Stimulated activated CD8-positive, alpha-beta memory T cell treated with anti-CD3 and anti-CD28 coated beads, Interleukin-4, amount 100 ng/mL, for 48 hours (primary cell): ENCODE data around the gene EVA1A.

Experiments
- DNase-seq: peaks from one replicate; pipeline ENCODE4 v3.0.0-alpha.2; 2020

EVA1A gene

DNA sequence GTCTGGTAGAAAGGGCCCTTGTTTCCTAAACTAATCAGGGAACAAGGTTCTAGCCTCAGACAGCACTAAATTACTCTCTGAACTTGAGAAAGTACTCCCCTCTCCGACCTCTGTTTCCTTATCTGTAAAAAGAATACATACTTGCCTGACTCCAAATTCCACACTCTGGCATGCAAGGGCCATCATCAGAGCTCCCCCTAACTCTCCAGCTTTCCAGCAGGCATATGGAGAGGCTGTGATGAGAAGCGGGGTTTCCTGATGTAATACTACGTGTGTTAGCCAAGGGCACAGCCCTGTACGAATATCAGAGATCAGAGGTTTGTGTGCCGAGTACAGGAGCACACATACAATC is 1.8 kb upstream of the EVA1A start:
- no peak for DNase-seq

DNA sequence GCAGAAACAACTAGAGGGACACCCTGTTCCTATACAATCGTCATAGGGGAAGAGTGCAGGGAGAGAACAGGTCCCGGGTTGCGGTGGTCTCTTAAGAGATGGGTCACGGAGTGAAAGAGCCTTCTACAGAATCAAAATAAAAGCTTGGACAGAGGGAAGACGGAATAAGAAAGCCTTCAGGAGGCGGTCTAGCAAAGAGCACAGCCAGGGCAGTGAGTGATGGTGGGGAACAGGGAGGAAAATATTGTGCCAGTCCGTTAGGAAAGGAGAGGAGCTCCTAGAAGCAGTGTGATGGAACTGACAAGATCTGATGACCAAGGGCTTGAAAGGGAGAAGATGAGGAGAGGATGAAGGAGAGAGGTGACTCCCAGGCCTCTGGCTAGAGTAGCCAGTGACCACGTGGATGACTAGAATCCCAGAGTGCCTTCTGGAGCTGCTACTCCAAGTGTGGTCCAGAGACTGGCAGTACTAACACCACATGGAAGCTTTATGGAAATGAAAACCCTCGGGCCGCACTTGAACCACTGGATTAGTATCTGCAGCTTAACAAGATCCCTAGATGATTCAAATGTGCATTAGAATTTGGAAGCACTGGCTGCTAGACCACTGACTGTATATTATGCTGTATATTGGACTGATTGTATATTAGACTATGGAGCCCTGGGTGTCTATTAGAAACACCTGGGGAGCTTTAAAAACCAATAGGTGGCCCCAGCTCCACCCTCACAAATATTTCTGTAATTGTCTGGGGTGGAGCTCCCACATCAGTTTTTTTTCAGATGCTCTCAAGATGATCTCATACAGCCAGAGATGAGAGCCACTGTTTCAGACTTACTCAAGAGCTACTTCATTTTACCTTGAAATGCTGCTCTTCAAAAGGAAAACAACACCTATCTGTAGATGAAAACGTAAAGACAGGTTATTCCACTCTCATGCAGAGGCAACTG is 1.1 kb upstream of the EVA1A start:
- no peak for DNase-seq

DNA sequence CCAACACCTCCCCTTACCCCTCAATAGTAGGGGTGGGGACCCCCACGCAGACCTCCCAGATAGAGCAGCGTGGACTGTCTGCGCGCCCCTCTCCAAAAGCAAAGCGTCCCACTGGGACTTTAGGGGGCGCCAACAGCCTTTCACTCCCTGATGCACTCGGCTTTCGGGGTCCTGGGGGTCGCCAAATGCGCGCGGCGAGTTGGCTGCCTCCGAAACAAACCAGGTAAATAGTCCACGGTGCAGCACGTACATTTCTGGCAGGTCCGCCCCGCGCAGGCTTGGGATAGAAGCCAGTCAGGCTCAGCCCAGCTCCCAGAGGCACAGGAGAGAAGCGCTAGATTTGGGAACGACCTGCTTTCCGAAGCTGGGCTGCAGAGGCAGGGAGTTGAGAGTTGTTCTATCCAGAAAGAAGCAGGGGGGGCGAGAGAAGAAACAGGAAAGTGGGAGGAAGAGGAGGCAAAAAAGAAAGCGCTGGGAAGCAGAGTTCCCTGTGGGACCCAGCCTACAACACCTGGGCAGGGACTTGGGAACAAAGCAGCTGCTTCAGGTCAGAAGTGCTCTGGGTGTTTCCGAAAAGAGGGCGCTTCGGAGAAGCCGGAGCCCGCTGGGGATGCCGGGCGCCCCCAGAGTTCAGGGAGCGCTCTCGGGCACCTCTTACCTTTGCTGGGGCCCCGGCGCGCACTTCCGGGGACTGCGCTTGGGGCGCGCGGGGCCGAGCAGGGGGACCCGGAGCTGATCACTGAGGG is 544 bp downstream of the EVA1A start:
- no peak for DNase-seq

DNA sequence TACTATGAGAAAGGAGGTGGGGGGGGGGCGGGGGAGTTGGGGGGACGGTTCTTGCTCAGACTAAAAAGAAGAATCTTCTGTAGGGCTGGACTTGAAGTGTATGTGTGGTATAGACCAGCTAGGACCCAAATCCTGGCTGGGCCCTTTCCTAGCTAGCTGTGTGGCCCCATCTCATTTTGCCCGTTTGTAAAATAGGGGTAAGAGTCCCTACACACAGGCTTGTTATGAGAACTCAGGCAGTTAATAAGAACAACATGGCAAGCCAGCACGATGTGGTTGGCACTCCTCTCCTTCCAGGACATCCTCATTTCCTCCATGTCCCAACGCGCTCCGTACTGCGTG is 1.1 kb downstream of the EVA1A start:
- no peak for DNase-seq

DNA sequence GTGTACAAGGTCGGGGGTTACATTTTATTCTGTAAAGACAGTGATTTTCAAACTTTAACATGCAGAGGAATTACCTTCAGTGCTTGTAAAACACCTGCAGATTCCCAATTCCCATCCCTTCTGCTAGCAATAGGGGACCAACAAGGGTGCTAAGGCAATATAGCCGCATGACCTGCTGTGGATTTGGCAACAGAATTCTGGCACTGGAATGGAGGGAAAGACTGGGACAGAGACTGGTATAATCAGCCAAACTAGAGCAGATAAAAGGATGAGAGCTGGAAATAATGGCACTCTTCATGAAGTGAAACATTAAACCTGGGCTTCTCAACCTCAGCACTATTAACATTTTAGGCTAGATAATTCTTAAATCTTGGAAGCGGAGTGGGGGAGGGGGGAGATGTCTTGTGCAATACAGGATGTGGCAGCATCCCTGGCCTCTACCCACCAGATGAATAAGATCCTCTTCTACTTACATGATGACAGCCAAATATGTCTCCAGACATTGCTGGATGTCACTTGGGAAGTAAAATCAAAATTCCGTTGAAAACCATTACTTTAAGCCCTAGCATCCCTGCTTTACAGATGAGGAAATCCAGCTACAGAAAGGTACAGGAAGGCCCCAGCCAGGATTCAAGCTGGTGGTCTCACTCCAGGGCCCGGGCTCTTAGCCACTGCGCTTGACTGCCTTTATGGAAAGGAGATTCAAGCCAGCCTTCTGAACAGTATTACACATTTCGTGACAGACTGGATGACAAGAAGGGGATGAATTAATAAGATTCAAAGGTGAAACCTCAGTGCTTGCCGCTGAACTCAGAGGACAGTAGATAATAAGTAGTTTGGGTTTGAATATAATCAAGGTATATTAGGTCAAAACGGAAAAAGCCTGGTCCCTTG is 1.7 kb downstream of the EVA1A start:
- DNase-seq = no peak

DNA sequence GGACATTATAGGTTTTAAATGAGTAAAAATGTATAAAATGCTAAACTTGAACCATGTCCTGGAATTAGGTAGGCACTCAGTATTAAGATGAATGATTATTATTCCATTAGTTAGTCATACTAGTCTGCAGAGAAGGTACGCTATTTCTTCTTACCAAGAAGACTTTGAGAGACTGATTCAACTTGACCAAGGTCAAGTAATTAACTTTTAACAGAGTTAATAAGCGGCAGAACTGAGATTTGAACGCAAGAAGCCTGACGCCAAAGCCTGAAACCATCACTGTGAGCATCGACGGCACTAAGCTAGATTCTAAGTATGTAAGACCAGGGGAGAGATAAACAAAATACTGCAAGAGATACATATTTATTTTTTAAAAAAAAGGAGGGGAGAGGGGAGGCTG is 2.6 kb downstream of the EVA1A start:
- DNase-seq = no peak

DNA sequence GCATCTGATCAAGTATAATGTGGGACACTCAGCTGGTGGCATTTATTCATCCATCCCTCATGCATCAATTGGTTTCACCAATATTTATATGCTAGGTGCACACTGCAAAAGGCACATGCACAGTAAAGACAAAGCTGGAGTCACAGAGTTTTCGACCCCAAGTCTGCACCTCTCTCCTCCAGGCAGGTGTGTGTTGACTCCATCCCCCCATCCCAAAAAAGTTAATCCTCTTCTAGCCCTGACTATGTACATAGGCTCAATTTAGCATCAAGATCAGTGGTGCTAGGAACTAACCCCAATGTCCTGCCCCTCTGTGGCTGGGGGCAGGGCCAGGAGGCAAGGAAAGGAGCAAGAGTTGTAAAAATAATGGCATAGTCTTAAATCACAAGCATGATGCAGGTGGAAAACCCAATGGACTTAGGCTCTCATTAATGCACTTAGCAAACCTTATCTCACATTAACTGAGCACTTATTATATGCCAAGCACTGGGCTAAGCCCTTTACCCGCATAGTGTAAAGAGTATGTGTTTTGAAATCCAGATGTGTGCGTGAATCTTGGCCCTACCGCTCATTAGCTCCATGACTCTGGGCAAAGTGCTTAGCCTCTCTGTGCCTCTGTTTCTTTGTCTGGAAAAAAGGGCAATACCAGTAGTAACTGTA is 3.1 kb downstream of the EVA1A start:
- DNase-seq = no peak

DNA sequence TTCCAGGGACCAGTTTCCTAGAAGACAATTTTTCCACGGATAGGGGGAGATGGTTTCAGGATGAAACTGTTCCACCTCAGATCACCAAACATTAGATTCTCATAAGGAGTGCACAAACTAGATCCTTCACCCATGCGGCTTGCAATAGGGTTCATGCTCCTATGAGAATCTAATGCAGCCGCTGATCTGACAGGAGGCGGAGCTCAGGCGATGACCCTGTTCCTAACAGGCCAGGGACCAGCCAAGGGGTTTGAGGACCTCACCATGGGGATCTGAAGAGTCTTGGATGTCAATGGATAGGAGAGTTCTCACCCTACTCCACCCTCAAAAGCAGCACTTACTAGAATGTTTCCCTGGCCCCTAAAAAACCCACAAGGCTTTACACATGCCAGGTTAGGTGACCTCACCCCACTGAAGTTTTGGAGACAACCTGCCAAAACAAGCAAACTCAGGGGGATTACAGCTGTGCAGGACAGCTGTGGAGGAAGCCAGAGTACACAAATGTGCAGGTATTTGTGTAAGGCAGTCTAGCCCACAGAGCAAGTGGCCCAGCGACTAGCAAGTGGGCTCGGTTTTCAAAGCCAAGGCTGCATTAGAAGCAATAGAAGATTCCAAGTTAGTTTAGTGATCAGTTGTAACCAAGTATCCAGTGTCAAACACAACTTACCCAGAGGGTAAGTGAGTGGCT is 3.9 kb downstream of the EVA1A start:
- DNase-seq = no peak

DNA sequence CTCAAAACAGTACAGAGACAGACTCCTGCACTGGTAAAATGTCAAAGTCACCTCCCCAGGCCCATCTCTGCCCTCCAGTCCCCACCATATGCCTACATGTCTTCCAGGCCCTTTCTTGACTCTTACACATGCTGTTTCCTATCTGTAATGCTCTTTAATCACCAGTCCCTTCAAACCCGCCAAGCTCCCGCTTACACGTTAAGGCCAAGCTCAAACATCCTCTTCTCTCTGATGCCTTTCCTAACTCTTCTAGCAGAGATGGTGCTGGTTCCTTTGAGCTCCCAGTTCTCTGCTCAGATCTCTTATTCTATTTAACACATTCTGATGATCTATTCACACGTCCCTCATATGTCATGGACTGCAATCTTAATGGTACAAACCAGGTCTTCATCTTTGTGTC is 5.0 kb downstream of the EVA1A start:
- no peak for DNase-seq

DNA sequence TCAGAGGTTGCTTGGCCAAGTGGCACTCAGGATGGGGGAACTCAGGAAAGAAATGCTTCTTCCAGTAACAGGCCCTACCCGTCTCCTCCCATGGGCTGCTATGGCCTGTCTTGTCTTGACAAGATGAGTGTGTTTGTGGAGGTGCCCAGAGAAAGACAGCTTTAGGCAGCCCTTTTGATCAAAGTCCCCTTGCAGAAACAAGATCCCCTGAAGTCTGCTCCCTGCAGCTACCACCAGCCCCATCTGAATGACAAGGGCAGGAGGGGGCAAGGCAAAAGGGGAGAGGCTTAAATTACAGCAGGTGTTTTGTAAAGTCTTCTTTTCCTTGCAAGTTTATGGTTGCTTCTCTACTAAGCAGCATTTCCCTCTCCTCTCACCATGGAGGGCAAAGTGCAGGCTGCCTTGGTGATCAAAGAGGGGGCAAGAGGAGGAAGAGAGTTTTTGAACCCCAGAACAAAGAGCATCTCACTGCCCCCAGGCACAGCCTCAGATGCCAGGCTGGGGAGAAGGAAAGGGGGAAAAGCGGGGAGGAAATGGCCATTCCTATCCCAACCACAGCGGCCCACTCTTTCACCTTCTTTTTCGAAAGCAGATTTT is 6.7 kb downstream of the EVA1A start:
- no peak for DNase-seq

DNA sequence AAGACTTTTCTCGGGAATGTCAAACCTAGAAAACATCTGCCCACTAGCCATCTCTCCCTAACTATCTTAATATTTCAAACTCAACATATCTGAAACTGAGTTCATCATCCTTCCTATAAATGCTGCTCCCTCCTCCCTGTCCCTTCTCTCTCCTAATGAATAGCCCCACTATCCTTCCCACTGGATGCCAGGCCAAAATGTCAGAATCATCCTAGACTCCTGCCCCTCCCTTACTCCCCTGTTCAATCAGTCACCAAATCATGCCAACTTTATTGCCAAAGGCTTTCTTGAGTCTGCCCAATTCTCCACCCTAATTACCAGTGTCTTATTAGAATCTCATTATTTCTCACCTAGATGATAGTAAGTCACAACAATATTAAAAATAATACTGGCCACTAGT is 8.5 kb downstream of the EVA1A start:
- no peak for DNase-seq

DNA sequence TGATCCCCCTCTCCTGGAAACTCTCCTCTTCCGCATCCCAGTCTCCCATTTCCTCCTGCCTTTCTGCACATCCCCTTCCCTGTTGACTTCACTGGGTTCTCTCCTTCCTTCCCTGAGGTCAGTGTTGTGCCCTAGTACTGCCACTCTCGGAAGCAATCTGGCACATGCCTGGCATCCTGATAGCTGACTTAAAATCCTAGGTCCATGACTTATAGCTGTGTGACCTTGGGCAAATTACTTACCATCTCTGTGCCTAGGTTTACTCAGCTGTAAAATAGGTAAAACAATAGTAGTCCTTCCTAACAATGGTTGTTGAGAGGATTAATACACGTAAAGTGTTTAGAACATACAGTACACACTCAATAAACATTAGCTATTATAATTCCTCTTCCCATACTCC is 9.3 kb downstream of the EVA1A start:
- DNase-seq = no peak

DNA sequence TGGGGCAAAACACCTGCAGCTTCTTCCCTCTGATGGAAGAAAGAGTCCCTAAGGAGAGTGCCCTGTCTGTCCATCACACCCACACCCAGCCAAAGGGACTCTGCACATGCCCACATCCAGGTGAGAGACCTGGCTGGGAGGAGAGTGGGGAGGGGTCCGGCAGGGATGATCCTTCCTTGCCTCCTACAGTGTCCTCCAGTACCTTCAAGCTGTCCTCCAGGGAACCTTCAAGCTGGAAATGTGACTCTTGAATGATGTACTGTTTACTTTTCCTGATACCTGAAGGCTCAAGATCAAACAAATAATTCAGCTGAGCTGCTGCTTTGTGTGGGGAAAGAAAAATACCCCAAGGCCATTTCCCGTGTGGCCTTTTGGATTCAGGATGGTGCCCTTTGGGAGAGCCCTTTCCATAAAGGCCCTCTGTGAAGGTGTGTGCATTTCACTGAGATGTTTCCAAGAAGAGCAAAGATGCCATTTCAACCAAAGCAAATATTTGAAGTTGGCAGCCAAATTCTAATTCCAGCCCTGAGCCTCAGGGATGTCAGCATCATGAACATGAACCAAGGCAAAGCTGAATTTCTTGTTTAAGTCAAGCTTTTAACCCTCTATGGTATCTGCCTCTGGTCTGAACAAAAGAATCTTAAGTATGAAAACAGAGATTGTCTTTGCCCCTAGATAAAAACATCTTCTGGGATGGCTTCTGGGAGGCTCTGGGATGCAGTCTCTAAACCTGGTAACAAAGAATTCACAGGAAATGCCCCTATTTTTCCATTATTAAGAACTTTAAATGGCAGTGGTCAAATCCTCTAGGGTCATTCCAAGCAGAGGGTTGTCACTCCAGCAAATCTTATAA is 11.1 kb downstream of the EVA1A start:
- DNase-seq = no peak

DNA sequence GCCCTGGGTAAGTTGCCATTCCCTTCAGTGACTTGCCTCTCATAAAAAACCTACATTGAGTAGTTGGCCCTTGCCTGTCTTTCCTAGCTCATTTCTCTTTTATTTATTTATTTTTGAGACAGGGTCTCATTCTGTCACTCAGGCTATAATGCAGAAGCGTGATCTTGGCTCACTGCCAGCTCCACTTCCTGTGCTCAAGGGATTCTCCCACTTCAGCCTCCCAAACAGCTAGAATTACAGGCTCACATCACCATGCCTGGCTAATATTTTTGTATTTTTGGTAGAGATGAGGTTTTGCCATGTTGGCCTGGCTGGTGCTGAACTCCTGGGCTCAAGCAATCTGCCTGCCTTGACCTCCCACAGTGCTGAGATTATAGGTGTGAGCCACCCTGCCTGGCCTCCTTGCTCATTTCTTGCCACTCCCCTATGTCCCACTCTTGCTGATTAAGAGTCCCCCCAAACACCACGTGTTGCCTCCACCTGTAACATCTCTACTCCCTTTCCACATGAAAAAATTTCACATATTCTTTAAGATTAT is 12.6 kb downstream of the EVA1A start:
- DNase-seq = no peak

DNA sequence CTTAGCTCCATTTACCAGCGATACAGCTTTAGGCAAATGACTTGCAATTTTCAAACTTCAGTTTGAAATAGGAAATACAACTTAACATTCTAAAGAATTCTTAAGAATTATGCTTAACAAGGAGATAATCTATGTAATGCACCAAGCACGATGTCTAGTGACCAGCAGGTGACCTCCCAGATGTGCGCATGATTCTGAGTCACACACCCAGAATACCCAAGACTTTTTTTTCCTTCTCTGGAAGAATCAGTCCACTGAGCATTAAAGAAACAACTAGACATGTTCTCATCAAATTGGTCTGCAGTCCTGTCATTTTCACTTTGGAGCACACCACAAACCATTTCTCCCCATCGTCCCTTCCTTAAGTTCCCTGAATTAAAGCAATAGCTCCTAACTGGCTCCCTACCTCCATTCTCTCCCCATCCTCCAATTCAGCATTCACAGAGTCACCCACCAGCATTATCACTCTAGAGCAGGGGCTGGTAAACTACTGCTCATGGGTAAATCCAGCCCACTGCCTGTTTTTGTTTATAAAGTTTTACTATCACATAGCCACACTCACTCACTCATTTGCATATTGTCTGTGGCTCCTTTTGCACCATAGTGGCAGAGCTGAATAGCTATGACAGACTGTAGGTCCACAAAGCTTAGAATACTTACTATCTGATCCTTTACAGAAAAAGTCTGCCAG is 13.2 kb downstream of the EVA1A start:
- no peak for DNase-seq

DNA sequence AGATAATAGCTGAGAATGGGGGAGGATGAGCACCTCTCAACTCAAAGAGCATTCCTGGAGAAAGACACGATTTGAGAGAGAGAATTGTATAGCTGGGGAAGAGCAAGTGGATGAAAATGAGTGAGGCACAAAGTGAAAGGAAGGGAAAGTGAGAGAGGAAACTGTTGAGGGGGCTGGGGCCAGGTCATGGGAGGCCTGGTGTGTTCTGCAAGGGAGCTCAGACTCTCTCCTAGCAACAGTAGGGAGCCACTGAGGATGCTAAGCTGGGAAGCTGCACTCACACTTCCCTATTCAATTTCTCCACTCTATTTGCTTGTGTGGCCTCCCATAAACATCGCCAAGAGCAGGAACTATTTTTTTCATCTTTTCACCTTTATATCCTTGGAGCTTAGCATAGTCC is 14.8 kb downstream of the EVA1A start:
- no peak for DNase-seq

DNA sequence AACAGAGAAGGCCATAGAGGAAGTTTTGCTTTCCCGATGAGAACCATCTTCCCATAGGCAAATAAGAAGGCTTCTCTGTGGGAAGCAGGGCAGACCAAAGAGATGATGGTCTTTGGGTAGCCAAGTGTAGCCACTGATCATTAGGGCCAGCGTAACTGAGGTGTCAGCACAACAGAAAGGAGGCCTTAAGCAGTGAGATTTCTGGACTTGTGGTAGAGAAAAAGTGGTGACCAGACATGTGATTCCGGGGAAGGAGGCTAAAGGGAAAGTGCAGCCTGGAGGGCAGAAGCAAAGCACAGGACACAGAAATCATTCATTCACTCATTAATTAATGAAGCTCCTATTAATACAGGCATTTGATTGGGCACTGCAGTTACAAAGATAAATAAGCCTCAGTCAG is 15.4 kb downstream of the EVA1A start:
- DNase-seq = no peak

DNA sequence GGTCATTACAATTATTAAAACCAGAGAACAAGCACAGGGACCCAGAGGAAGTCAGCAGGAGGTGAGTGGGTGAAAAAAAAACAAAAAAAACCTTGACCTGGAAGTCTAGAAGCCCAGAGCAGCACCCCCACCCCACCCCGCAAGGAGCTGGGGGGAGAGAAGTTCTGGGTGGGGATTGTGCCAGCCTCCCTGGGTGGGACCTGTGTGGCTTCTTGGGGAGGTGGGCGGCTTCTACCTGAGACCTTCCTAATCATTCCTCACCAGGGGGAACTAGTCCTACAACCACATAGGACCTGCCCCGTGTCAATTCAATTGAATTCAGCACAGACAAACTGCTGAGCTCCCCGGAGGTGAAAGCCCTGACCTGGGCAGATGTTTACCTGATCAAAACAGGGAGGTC is 17.3 kb downstream of the EVA1A start:
- DNase-seq = no peak

DNA sequence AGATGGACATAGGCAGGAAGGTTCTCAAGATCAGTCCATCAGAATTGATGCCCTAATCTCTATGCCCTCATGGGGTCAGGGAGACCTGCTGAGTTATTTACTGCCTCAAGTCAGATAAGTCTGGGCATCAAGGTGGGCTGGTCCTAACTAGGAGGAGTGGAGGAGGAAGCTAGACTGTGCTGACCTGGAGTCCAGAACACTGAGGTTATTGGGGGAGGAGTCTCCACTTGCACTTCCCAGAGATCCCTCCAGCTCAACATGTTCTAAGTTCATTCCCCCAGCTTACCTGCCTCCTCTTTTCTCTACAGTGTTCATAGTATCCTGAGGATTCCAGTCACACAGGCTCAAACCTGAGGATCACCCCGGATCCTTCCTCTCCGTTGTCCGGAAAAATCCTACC is 19.3 kb downstream of the EVA1A start:
- DNase-seq = no peak

DNA sequence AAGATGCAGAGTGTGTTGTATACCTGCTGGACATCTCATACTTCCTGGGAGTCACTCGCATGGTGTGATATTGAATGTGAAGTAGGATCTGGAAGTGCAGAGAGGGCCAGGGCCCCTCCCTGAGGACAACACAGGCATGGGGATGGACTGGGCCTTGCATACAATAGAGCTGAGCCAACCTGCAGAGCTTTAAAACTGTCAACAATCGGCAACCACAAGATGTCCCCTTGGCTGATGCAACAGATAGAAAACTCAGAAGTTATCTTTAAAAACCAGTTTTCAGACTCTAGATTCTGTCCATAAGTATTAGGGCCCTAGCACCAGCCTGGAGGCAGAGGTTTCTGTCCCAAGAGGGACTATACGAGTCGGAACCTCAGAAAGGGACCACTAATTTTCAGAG is 19.7 kb downstream of the EVA1A start:
- no peak for DNase-seq
